HEK293 (cell line): ENCODE results near the gene GABRR1.
A peak's percentile ranks its signal among the peaks of the same experiment; 100 is the strongest.

Experiments used
- BCL11A ChIP-seq: fragments of 450-650 bp; formaldehyde crosslinking; IDR thresholded peaks from 2 replicates; pipeline ENCODE4 v1.5.1; 2016; ENCODE audit warnings: low read depth, missing biosample characterization, missing genetic modification characterization
- FEZF1 ChIP-seq: fragments of 450-650 bp; formaldehyde crosslinking; IDR thresholded peaks from 2 replicates; pipeline ENCODE4 v1.5.1; 2016; ENCODE audit warnings: missing biosample characterization, missing genetic modification characterization
- KLF1 ChIP-seq: fragments of 450-650 bp; formaldehyde crosslinking; IDR thresholded peaks from 2 replicates; pipeline ENCODE4 v1.5.1; 2016; ENCODE audit warnings: missing biosample characterization, missing genetic modification characterization
- KLF10 ChIP-seq: fragments of 450-650 bp; IDR thresholded peaks from 2 replicates; pipeline ENCODE4 v1.5.1; 2018; ENCODE audit warnings: missing biosample characterization, mild to moderate bottlenecking, missing genetic modification characterization
- KLF16 ChIP-seq: fragments of 450-650 bp; formaldehyde crosslinking; IDR thresholded peaks from 2 replicates; pipeline ENCODE4 v1.5.1; 2017; ENCODE audit warnings: missing biosample characterization, missing genetic modification characterization
- KLF9 ChIP-seq: fragments of 450-650 bp; formaldehyde crosslinking; IDR thresholded peaks from 2 replicates; pipeline ENCODE4 v1.5.1; 2016; ENCODE audit warnings: missing biosample characterization, missing genetic modification characterization, low read depth
- PRDM1 ChIP-seq: fragments of 450-650 bp; formaldehyde crosslinking; IDR thresholded peaks from 2 replicates; pipeline ENCODE4; 2016; ENCODE audit warnings: missing biosample characterization, missing genetic modification characterization
- ZEB2 ChIP-seq: fragments of 450-650 bp; formaldehyde crosslinking; IDR thresholded peaks from 2 replicates; pipeline ENCODE4 v1.5.1; 2016; ENCODE audit warnings: missing biosample characterization, missing genetic modification characterization
- ZFHX2 ChIP-seq: fragments of 450-650 bp; formaldehyde crosslinking; conservative IDR thresholded peaks from 2 replicates; pipeline ENCODE4 v1.5.1; 2016; ENCODE audit warnings: missing biosample characterization, missing genetic modification characterization
- ZNF24 ChIP-seq: fragments of 450-650 bp; formaldehyde crosslinking; IDR thresholded peaks from 2 replicates; pipeline ENCODE4 v1.5.1; 2016; ENCODE audit warnings: missing biosample characterization, missing genetic modification characterization
- ZNF335 ChIP-seq: fragments of 450-650 bp; formaldehyde crosslinking; conservative IDR thresholded peaks from 2 replicates; pipeline ENCODE4 v1.5.1; 2016; ENCODE audit warnings: missing biosample characterization, missing genetic modification characterization
- ZNF394 ChIP-seq: fragments of 450-650 bp; formaldehyde crosslinking; IDR thresholded peaks from 2 replicates; pipeline ENCODE4 v1.5.1; 2016; ENCODE audit warnings: missing biosample characterization, missing genetic modification characterization, mild to moderate bottlenecking, moderate library complexity, borderline replicate concordance
- ZNF501 ChIP-seq: fragments of 450-650 bp; formaldehyde crosslinking; IDR thresholded peaks from 2 replicates; pipeline ENCODE4 v1.5.1; 2016; ENCODE audit warnings: missing biosample characterization, missing genetic modification characterization
- ZNF558 ChIP-seq: fragments of 450-650 bp; formaldehyde crosslinking; IDR thresholded peaks from 2 replicates; pipeline ENCODE4 v1.5.1; 2016; ENCODE audit warnings: missing biosample characterization, missing genetic modification characterization
- ZNF600 ChIP-seq: fragments of 450-650 bp; formaldehyde crosslinking; IDR thresholded peaks from 2 replicates; pipeline ENCODE4 v1.5.1; 2016; ENCODE audit warnings: missing biosample characterization, missing genetic modification characterization
- ZNF629 ChIP-seq: fragments of 450-650 bp; formaldehyde crosslinking; IDR thresholded peaks from 2 replicates; pipeline ENCODE4 v1.5.1; 2017; ENCODE audit warnings: missing biosample characterization, missing genetic modification characterization
- ZNF654 ChIP-seq: fragments of 450-650 bp; formaldehyde crosslinking; IDR thresholded peaks from 2 replicates; pipeline ENCODE4 v1.5.1; 2016; ENCODE audit warnings: low read depth, missing biosample characterization, missing genetic modification characterization
- ZNF837 ChIP-seq: fragments of 450-650 bp; formaldehyde crosslinking; IDR thresholded peaks from 2 replicates; pipeline ENCODE4 v1.5.1; 2016; ENCODE audit warnings: missing biosample characterization, missing genetic modification characterization
- ZSCAN23 ChIP-seq: fragments of 450-650 bp; formaldehyde crosslinking; IDR thresholded peaks from 2 replicates; pipeline ENCODE4 v1.5.1; 2016; ENCODE audit warnings: missing biosample characterization, missing genetic modification characterization
- TF ChIP-seq, protein P1 (sequence below): fragments of 450-650 bp; formaldehyde crosslinking; IDR thresholded peaks from 2 replicates; pipeline ENCODE4 v1.5.1; 2016; ENCODE audit warnings: missing biosample characterization, missing genetic modification characterization
- TF ChIP-seq, protein P2 (sequence below): fragments of 450-650 bp; formaldehyde crosslinking; IDR thresholded peaks from 2 replicates; pipeline ENCODE4 v1.5.1; 2016; ENCODE audit warnings: missing biosample characterization, missing genetic modification characterization
- TF ChIP-seq, protein P3 (sequence below): fragments of 450-650 bp; formaldehyde crosslinking; IDR thresholded peaks from 2 replicates; pipeline ENCODE4 v1.5.1; 2016; ENCODE audit warnings: missing biosample characterization, missing genetic modification characterization
- TF ChIP-seq, protein P4 (sequence below): fragments of 450-650 bp; formaldehyde crosslinking; IDR thresholded peaks from 2 replicates; pipeline ENCODE4 v1.5.1; 2016; ENCODE audit warnings: missing biosample characterization, missing genetic modification characterization
- TF ChIP-seq, protein P5 (sequence below): fragments of 450-650 bp; formaldehyde crosslinking; IDR thresholded peaks from 2 replicates; pipeline ENCODE4 v1.5.1; 2016; ENCODE audit warnings: missing biosample characterization, missing genetic modification characterization
- TF ChIP-seq, protein P6 (sequence below): fragments of 450-650 bp; formaldehyde crosslinking; IDR thresholded peaks from 2 replicates; pipeline ENCODE4 v1.5.1; 2016; ENCODE audit warnings: missing biosample characterization, missing genetic modification characterization, low read depth

GABRR1 gene

DNA sequence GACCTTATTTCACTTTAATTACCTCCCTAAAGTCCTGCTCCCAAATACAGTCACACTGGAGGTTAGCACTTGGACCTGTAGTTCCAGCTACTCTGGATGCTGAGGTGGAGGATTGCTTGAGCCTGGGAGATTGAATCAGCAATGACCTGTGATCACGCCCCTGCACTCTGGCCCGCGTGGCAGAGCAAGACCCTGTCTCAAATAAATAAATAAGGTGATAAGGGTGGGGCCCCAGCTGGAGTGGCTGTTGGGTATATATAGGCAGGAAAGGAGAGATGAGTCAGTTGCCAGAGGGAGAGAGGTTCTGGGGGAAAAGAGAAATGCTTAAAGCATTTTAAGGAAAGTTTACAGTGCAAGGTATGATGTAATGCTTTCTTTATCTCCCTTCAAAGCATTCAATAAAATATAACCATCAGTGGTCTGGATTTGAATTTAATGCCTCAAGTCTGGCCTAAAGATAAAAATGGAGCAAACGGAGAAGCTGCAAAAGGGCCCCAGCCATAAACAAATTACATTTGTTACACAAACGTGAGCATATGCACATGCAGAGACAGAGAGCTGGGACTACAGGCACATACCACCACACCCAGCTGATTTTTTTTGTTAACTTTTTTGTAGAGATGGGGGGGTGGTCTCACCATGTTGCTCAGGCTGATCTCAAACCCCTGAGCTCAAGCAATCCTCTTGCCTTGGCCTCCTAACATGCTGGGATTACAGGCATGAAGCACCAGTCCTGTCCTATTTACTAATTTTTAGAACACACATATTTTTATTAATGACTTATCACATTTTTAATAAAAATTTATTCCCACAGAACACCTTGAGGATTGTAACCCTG is 77.4 kb downstream of the GABRR1 start (continued):
- TF ChIP-seq ZEB2 (tag by site-specific recombination) (0 out of 2 replicates have a peak, but pooled peaks have one; percentile 23), FEZF1 (tag by site-specific recombination) (peak; percentile 91), PRDM1 (tag by site-specific recombination) (peak; percentile 90), ZNF24 (tag by site-specific recombination) (peak; percentile 76; the same call in 1 of the 2 replicates), ZNF394 (tag by site-specific recombination) (peak; percentile 78), ZNF600 (tag by site-specific recombination) (peak; percentile 78), ZNF501 (tag by site-specific recombination) (peak; percentile 55; the same call in 1 of the 2 replicates), KLF1 (tag by site-specific recombination) (peak; percentile 87), KLF10 (peak; percentile 80), ZSCAN23 (no peak), ZNF654 (tag by site-specific recombination) (peak; percentile 14), ZNF558 (tag by site-specific recombination) (peak; percentile 21; the same call in 1 of the 2 replicates), ZFHX2 (peak; percentile 34; the same call in 1 of the 2 replicates), KLF16 (tag by site-specific recombination) (peak; percentile 46; the same call in 1 of the 2 replicates), ZNF629 (peak; percentile 83), KLF9 (peak; percentile 66), ZNF837 (tag by site-specific recombination) (no peak), ZNF335 (peak; percentile 30), BCL11A (tag by site-specific recombination) (peak; percentile 49; the same call in 1 of the 2 replicates)
- TF ChIP-seq, protein P1, sequence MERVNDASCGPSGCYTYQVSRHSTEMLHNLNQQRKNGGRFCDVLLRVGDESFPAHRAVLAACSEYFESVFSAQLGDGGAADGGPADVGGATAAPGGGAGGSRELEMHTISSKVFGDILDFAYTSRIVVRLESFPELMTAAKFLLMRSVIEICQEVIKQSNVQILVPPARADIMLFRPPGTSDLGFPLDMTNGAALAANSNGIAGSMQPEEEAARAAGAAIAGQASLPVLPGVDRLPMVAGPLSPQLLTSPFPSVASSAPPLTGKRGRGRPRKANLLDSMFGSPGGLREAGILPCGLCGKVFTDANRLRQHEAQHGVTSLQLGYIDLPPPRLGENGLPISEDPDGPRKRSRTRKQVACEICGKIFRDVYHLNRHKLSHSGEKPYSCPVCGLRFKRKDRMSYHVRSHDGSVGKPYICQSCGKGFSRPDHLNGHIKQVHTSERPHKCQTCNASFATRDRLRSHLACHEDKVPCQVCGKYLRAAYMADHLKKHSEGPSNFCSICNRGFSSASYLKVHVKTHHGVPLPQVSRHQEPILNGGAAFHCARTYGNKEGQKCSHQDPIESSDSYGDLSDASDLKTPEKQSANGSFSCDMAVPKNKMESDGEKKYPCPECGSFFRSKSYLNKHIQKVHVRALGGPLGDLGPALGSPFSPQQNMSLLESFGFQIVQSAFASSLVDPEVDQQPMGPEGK (tag by site-specific recombination), result peak; percentile 72
- TF ChIP-seq, protein P2, sequence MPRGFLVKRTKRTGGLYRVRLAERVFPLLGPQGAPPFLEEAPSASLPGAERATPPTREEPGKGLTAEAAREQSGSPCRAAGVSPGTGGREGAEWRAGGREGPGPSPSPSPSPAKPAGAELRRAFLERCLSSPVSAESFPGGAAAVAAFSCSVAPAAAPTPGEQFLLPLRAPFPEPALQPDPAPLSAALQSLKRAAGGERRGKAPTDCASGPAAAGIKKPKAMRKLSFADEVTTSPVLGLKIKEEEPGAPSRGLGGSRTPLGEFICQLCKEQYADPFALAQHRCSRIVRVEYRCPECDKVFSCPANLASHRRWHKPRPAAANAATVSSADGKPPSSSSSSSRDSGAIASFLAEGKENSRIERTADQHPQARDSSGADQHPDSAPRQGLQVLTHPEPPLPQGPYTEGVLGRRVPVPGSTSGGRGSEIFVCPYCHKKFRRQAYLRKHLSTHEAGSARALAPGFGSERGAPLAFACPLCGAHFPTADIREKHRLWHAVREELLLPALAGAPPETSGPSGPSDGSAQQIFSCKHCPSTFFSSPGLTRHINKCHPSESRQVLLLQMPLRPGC, result peak; percentile 72; the same call in 1 of the 2 replicates
- TF ChIP-seq, protein P3, sequence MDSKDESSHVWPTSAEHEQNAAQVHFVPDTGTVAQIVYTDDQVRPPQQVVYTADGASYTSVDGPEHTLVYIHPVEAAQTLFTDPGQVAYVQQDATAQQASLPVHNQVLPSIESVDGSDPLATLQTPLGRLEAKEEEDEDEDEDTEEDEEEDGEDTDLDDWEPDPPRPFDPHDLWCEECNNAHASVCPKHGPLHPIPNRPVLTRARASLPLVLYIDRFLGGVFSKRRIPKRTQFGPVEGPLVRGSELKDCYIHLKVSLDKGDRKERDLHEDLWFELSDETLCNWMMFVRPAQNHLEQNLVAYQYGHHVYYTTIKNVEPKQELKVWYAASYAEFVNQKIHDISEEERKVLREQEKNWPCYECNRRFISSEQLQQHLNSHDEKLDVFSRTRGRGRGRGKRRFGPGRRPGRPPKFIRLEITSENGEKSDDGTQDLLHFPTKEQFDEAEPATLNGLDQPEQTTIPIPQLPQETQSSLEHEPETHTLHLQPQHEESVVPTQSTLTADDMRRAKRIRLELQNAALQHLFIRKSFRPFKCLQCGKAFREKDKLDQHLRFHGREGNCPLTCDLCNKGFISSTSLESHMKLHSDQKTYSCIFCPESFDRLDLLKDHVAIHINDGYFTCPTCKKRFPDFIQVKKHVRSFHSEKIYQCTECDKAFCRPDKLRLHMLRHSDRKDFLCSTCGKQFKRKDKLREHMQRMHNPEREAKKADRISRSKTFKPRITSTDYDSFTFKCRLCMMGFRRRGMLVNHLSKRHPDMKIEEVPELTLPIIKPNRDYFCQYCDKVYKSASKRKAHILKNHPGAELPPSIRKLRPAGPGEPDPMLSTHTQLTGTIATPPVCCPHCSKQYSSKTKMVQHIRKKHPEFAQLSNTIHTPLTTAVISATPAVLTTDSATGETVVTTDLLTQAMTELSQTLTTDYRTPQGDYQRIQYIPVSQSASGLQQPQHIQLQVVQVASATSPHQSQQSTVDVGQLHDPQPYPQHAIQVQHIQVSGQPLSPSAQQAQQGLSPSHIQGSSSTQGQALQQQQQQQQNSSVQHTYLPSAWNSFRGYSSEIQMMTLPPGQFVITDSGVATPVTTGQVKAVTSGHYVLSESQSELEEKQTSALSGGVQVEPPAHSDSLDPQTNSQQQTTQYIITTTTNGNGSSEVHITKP (tag by site-specific recombination), result peak; percentile 42; the same call in 1 of the 2 replicates
- TF ChIP-seq, protein P4, sequence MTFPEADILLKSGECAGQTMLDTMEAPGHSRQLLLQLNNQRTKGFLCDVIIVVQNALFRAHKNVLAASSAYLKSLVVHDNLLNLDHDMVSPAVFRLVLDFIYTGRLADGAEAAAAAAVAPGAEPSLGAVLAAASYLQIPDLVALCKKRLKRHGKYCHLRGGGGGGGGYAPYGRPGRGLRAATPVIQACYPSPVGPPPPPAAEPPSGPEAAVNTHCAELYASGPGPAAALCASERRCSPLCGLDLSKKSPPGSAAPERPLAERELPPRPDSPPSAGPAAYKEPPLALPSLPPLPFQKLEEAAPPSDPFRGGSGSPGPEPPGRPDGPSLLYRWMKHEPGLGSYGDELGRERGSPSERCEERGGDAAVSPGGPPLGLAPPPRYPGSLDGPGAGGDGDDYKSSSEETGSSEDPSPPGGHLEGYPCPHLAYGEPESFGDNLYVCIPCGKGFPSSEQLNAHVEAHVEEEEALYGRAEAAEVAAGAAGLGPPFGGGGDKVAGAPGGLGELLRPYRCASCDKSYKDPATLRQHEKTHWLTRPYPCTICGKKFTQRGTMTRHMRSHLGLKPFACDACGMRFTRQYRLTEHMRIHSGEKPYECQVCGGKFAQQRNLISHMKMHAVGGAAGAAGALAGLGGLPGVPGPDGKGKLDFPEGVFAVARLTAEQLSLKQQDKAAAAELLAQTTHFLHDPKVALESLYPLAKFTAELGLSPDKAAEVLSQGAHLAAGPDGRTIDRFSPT (tag by site-specific recombination), result peak; percentile 65; the same call in 1 of the 2 replicates
- TF ChIP-seq, protein P5, sequence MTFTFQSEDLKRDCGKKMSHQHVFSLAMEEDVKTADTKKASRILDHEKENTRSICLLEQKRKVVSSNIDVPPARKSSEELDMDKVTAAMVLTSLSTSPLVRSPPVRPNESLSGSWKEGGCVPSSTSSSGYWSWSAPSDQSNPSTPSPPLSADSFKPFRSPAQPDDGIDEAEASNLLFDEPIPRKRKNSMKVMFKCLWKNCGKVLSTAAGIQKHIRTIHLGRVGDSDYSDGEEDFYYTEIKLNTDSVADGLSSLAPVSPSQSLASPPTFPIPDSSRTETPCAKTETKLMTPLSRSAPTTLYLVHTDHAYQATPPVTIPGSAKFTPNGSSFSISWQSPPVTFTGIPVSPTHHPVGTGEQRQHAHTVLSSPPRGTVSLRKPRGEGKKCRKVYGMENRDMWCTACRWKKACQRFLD, result no peak
- TF ChIP-seq, protein P6, sequence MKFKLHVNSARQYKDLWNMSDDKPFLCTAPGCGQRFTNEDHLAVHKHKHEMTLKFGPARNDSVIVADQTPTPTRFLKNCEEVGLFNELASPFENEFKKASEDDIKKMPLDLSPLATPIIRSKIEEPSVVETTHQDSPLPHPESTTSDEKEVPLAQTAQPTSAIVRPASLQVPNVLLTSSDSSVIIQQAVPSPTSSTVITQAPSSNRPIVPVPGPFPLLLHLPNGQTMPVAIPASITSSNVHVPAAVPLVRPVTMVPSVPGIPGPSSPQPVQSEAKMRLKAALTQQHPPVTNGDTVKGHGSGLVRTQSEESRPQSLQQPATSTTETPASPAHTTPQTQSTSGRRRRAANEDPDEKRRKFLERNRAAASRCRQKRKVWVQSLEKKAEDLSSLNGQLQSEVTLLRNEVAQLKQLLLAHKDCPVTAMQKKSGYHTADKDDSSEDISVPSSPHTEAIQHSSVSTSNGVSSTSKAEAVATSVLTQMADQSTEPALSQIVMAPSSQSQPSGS (tag by site-specific recombination), result peak; percentile 84
